ENCODE results near the gene TCF7. TPM values are rescaled to one million over a fixed set of nuclear protein-coding genes. Genes with fewer than 3 reads are reported as not detected.
A peak's percentile ranks its signal among the peaks of the same experiment; 100 is the strongest.

TCF7 gene
- total and polyA plus RNA-seq, 2 of the 13 experiments (the other 11 are each of a cell fraction or from before 2014, with no cell fraction given), result 6.3 to 6.8 TPM

GRCh38 chr5:134070725-134071613, 43.5 kb upstream of the TCF7 start (continued):
- TF ChIP-seq HBP1 (CRISPR knock-in tag; IDR thresholded peaks at IDR 0.05; ENCODE audit: low read depth) (no peak), IRF2 (CRISPR knock-in tag; IDR thresholded peaks at IDR 0.05) (peak; percentile 66; the same call in 1 of the 2 replicates), ZNF710 (CRISPR knock-in tag; IDR thresholded peaks at IDR 0.05; ENCODE audit: borderline replicate concordance) (peak; percentile 53; the same call in 1 of the 2 replicates), CAMTA2 (CRISPR knock-in tag; IDR thresholded peaks at IDR 0.05; ENCODE audit: borderline replicate concordance) (no peak), RBM39 (IDR thresholded peaks at IDR 0.05; ENCODE audit: low read depth, low read length, poor library complexity, severe bottlenecking) (peak; percentile 90), SRF (IDR thresholded peaks at IDR 0.05; ENCODE audit: low read depth, low read length) (no peak), ZNF792 (CRISPR knock-in tag; IDR thresholded peaks at IDR 0.05) (0 out of 2 replicates have a peak, but pooled peaks have one; percentile 30), DMAP1 (CRISPR knock-in tag; IDR thresholded peaks at IDR 0.05) (peak; percentile 83), ZFP37 (CRISPR knock-in tag; IDR thresholded peaks at IDR 0.05; ENCODE audit: borderline replicate concordance) (no peak), ZNF781 (CRISPR knock-in tag; IDR thresholded peaks at IDR 0.05; ENCODE audit: borderline replicate concordance, not compliant biosample characterization) (peak; percentile 24), ZNF850 (CRISPR knock-in tag; conservative IDR thresholded peaks at IDR 0.05) (no peak), ZMYM4 (CRISPR knock-in tag; IDR thresholded peaks at IDR 0.05) (peak; percentile 62; the same call in 1 of the 2 replicates), BCLAF1 (IDR thresholded peaks at IDR 0.05) (no peak), SNAI1 (CRISPR knock-in tag; IDR thresholded peaks at IDR 0.05; ENCODE audit: borderline replicate concordance) (peak; percentile 85), ZFP36L2 (CRISPR knock-in tag; IDR thresholded peaks at IDR 0.05) (no peak), FOSL1 (CRISPR knock-in tag; IDR thresholded peaks at IDR 0.05; ENCODE audit: borderline replicate concordance) (no peak), ZBTB38 (CRISPR knock-in tag; IDR thresholded peaks at IDR 0.05) (peak; percentile 72; the same call in 1 of the 2 replicates), FLYWCH1 (CRISPR knock-in tag; IDR thresholded peaks at IDR 0.05) (0 out of 2 replicates have a peak, but pooled peaks have one; percentile 58), ZNF784 (CRISPR knock-in tag; IDR thresholded peaks at IDR 0.05; ENCODE audit: borderline replicate concordance) (peak; percentile 77; the same call in 1 of the 2 replicates), ZNF772 (CRISPR knock-in tag; IDR thresholded peaks at IDR 0.05) (no peak; the same call in none of the 2 replicates), GLI4 (CRISPR knock-in tag; IDR thresholded peaks at IDR 0.05; ENCODE audit: borderline replicate concordance) (no peak; the same call in 1 of the 2 replicates), ZNF605 (CRISPR knock-in tag; IDR thresholded peaks at IDR 0.05) (peak; percentile 66)

Data from HepG2 (cell line).